GM23338 (cell line): ENCODE results near the gene LYZL4.

Source experiments
- EZH2phosphoT487 ChIP-seq: fragments of 200-600 bp; sonication (generic); IDR thresholded peaks from one replicate; pipeline ENCODE4 v1.8.1; 2018; ENCODE audit warnings: antibody characterized with exemption; ENCODE audit not compliant: unreplicated experiment
- TF ChIP-seq, protein P1 (sequence below), 2 experiments: fragments of 200-600 bp in 1 of 2; sonication (generic) in 1 of 2; conservative IDR thresholded peaks; 2 replicates each; pipeline versions ENCODE4 v1.5.1 to v1.6.1; 2016 to 2017; ENCODE audit warnings: antibody characterized with exemption in 2 of 2, low read depth in 2 of 2, mild to moderate bottlenecking in 2 of 2, moderate library complexity in 1 of 2

DNA sequence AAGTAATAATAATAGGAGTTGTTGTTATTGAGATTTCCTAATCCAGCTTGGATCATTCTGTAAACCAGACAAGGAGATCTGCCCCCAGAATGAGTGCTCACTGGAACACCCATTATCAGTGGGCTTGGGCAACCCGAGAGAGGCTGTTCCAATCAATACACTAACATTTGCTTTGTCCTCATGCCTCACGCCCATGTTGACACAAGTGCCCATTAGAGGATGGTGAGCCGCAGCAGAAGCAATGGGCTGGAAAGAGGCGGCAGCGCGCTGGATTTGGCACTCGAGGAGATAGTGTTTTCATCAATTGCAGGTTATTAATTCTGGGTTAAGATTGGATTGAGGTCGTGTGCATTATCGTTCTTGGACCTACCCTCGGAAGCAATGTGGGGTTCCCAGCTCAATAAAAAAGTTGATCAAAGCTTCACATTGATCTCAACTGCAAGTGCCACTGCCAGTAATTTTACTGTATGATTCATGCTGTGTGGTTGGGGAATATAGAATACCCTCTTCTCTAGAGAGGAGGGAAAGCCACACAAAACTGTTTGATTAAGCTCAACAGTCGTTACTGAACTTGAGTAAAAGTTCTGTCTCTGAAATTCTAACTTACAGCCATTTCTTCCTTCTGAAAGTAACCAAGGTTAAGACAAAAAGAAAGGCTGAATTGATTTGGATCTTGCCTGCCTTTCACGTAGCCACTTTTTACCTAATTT lies 15.7 kb downstream of the LYZL4 start:
- TF ChIP-seq, protein P1, sequence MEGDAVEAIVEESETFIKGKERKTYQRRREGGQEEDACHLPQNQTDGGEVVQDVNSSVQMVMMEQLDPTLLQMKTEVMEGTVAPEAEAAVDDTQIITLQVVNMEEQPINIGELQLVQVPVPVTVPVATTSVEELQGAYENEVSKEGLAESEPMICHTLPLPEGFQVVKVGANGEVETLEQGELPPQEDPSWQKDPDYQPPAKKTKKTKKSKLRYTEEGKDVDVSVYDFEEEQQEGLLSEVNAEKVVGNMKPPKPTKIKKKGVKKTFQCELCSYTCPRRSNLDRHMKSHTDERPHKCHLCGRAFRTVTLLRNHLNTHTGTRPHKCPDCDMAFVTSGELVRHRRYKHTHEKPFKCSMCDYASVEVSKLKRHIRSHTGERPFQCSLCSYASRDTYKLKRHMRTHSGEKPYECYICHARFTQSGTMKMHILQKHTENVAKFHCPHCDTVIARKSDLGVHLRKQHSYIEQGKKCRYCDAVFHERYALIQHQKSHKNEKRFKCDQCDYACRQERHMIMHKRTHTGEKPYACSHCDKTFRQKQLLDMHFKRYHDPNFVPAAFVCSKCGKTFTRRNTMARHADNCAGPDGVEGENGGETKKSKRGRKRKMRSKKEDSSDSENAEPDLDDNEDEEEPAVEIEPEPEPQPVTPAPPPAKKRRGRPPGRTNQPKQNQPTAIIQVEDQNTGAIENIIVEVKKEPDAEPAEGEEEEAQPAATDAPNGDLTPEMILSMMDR (conservative IDR thresholded peaks at IDR 0.05; ENCODE audit: low read depth in 2 of 2), result no peak
- TF ChIP-seq EZH2phosphoT487, result no peak
